Skeletal muscle cell (primary cell): ENCODE measurements around the gene HOXA10.

Source experiments
- DNase-seq: peaks from one replicate; pipeline ENCODE4 v3.0.0-alpha.2; 2010; ENCODE audit warnings: low read depth
- H3K4me3 ChIP-seq: 2 replicates; pipeline ENCODE4 v1.5.1; 2011; ENCODE audit warnings: low read depth, mild to moderate bottlenecking, control low read depth, low read length, moderate library complexity

The HOXA10 gene

DNA sequence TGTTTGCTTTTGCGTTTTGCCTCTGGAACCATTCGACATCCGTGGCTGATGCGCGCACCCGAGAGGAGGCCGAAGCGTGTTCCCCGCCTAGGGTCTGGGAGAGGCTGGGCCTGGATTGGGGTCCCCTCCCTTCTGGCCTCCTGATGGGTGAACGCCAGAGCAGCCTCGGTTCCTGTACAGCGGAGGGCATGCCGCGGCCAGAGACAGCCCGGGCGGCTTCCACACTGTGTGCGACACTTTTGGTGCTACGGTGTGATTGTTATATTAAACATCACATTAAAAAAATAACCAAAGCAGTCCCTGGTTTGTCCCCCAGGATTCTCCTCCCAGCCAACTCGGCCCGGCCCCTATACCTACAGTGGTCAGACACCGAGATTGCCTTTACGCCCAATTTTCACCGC is 14.0 kb downstream of the HOXA10 start:
- no peak for DNase-seq
- peak overlapping the region; percentile 78 for H3K4me3 ChIP-seq

DNA sequence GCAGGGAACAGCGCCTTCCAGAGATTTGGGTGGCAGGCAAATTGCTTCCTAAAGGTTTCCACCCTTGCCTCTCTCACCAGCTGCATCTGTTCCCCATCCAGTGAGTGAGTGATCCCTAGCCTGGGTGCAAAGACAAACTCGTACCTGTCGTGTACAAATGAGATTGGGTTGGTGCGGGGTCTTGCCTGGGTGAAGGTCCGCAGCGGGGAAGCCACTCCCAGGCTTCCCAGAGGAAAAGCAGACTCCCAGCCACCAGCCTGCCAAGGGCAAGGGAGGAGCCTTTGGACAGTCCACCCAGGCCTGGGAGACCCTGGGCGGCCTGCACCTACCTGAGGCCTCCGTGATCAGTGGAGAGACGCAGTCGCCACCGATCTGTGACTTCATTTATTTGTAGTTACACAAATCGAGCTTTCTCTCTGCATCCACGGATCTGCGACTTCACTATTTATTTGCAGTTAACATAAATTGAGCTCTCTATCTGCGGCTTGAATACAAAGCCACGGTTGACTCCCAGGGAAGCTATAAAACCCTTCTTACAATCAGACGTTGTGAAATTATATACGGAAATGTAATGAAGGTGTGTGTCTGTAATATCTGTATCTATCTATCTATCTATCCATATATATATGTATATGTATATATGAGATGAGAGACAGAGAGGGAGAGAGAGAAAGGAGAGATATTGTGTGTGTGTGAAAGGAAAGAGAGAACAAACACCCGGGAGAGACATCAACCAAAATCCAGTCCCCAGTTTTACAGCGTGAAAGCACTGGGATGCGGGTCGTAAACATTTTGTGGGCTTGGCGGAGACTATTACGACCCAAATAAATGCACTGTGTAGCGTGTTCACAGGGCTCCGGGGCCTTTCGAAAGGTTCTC is 14.6 kb downstream of the HOXA10 start:
- peak overlapping the region; percentile 78 for H3K4me3 ChIP-seq

DNA sequence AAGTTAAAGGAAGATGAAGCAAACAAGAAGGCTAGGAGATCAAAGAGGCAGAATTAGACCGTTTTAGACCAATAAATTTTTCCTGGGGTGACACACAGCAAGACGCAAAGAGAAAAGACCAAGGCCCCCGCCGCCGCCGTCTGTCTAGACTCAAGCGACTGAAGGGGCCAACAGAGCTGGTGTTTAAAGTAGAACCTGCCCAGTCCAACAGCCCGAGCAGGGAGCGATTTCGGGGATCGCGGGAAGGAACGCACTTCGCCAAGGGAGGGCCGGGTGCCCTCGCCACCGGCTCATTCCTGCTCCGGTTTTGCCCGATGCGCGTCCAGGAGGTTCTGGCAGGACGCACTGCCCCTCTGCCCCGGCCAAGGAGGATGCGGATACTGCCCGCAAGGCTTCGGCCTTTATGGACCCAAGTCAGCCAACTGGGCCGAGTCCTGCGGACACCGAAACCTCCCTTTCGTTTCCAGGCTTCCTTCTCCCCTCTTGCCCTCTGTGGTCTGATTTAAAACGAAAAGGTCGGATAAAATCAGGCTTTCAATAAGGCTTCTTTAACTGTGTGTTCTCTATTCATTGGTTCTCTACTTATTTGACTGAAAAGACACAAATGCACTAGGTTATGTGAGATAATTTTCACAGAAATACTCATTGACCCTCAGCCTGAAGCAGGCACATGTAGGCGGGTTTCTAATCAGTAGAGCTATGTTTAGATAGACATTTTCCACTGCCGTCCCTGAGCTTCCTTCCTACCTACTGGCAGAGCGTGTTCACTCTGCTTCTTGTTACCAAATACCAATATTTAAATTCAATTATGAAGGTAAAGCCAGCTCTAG is 15.5 kb downstream of the HOXA10 start:
- DNase-seq, result no peak
- H3K4me3 ChIP-seq, result no peak overlapping the region

More for the DNA sequence above, 14.6 kb downstream of the HOXA10 start:
- no peak for DNase-seq

DNA sequence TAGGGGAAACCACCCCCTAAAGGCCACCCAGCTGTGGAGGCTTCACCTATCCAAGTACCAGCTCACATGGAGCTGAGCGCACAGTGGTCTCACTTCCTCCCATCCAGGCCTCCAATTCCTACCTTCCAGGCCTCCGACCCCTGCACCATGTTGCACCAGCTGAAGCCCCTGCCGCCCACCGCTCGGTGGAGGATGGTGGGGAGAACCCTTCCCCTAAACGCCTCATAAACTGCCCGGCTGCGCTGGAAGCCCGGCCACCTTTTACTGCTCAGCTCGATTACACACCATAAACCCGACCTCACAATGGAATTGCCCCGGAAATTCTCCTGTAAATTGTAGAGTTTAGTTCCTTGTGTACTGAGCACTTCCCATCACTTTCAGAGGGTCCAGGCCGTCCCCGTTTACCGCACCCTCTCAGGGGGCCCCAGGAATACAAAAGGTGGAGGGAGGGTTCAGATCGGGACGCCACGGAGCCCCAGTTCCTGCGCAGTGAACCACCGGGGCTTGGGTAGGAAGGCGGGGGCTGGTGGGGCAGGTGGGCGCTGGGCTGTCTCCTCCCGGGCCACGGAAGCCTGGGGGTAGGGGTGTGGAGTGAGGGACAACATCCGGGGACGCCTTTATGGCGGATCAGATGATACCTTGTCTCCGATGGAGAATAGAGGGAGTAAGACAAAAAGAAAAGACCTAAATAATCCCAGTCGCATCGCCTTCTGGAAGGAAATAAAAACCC is 16.3 kb downstream of the HOXA10 start:
- DNase-seq, result no peak
- H3K4me3 ChIP-seq, result no peak overlapping the region

DNA sequence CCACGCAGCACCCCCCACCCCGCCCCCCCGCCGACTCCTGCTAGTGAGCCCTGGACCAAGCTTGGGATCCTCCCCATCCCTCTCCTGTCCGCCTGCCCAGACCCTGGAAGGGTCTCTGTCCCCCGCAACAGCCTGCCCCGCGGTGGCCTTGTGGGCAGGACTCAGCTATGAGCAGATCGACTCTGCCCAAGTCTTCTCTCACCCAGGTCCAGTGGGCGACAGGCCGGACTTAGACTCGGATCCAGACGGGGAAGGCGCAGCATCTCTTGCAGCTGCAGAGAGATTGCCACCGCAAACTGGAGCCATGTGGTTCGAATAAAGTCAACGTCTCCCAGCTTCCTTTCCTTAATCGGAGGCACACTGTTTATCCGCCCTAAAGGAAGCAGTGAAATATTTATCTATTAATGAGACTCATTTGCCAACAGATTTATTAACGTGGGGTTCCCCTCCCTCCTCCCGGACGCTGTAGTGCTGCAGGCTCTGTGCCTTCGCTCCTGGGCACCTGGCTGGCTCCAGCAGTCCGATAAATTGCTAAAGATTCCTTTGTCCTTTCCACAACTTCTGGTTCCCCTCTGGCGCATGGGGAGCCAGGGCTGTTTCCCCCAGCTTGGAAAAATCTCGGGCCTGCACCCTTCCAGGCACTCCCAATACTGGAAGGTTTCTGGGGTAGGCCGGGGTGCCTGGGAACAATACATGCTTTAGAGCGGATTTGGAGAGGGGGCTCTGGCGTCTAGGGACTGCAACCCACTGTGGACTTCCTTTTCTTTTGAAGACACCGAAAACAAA is 17.0 kb downstream of the HOXA10 start:
- peak overlapping the region; percentile 82 for H3K4me3 ChIP-seq

DNA sequence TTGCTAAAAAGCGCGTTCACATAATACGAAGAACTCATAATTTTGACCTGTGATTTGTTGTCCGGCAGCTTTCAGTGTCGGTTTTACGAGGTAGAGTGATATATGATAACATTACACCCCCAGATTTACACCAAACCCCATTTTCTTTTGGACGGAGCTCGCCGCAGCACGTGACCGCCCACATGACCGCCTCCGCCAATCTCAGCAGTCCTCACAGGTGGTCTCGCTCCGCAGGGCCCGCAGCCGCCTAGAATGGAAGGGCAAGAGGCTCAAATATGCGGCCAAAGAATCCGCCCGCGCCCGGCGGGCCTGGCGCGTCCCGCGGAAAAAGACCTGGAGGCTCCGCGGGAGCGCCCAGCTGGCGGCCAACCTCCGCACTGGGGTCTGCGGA is 17.6 kb downstream of the HOXA10 start, which contains the start of gene HOXA7:
Gene HOXA7 (minus strand): TSS at position 168 of the 391 bp plus-strand sequence. CDS start 130 bp downstream, at position 38.
- DNase-seq, result no peak
- H3K4me3 ChIP-seq, result peak within 1 kb of the TSS; percentile 82

More for the DNA sequence above, 17.0 kb downstream of the HOXA10 start:
- no peak for DNase-seq

DNA sequence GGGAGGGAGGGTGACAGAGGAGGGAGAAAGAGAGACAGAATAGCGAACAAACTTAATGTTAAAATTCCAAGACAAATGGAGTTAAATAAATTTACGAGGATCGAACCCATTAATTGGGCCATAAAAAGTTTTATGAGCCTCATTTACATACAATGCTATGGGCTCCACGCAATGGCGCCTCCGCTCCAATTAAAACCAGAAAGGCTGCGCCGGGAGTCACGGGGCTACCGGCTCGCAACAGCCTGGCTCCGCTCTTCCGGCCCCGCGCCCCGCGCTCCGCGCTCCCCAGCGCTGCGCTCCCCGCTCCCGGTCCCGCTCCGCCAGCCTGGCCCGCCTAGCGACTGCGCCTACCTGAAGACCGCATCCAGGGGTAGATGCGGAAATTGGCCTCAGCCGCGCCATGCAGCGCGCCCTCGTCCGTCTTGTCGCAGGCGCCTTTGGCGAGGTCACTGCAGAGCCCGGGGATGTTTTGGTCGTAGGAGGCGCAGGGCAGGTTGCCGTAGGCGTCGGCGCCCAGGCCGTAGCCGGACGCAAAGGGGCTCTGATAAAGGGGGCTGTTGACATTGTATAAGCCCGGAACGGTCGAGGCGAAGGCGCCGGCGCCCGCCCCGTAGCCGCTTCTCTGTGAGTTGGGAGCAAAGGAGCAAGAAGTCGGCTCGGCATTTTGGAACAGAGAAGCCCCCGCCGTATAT is 18.2 kb downstream of the HOXA10 start:
- H3K4me3 ChIP-seq, result peak overlapping the region; percentile 82
- DNase-seq, result no peak

DNA sequence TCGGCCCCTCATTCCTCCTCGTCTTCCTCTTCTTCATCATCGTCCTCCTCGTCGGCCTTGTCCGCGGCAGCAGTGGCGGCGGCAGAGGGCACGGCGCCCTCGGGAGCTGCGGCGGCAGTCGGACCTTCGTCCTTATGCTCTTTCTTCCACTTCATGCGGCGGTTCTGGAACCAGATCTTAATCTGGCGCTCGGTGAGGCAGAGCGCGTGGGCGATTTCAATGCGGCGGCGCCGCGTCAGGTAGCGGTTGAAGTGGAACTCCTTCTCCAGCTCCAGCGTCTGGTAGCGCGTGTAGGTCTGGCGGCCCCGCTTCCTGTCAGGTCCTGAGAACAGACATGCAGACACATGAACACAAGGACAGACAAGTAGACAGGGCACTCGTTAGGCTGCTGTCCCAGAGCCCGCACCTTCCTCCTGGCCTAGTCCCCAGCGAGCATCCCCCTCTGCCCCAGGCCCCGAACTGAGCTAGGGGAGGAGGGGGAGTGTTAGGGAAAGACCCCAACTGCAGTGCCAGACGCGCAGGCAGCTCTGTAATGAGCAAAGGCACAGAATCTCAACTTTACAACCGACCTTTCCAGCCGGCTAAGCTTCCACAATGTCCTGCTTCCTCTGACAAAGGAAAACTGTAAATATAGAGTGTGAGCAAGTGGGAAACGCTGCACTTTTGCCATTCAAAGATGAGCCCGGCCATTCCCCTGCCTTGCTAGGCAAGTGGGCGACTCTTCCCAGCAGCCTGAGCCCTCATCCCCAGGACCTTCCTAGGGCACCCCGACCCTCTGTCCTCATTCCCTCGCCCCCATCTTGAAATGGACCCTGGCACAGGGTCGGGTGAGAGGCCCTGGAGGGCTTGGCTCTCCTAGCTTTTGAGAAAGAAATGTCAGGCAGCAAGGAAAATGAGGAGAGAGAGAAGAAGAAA is 19.0 kb downstream of the HOXA10 start:
- no peak for DNase-seq
- H3K4me3 ChIP-seq, result peak overlapping the region; percentile 82

DNA sequence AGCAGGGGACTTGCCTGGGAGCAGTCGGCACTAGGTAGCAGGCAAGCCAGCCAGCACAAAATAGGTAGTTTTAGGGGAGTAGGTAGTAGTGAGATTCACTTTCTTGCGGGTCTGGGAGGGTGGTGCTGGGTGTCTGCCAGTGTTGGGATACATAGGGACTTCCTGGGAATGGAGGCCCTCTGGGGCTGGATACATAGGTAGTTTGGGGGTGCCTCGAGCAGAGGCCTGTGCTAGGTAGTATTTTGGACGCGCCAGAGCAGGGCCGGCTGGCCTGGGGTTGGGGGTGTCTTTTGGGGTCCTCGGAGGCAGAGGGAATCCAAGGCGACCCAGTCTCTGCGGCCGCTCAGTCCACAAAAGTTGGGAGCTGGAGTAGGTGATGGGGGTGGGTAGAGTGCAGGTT is 19.8 kb downstream of the HOXA10 start:
- H3K4me3 ChIP-seq, result no peak overlapping the region
- DNase-seq, result no peak

DNA sequence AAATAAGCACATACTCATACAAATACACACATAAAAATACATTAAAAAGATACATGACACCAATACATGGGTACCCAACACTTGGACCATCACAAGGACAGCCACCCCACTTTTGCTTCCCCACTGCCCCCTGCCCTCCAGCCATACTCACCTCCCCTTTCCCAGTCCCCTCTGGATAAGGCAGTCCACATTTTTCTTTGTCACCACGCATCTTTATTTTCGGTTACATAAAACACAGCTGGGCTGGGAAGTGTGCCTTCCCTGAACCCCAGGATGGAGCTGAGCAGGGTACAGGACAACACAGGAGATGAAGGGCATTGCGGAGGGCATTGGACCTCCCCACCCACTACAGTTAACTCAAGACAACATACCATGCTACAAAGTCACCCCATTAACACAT is 20.6 kb downstream of the HOXA10 start:
- no peak overlapping the region for H3K4me3 ChIP-seq

DNA sequence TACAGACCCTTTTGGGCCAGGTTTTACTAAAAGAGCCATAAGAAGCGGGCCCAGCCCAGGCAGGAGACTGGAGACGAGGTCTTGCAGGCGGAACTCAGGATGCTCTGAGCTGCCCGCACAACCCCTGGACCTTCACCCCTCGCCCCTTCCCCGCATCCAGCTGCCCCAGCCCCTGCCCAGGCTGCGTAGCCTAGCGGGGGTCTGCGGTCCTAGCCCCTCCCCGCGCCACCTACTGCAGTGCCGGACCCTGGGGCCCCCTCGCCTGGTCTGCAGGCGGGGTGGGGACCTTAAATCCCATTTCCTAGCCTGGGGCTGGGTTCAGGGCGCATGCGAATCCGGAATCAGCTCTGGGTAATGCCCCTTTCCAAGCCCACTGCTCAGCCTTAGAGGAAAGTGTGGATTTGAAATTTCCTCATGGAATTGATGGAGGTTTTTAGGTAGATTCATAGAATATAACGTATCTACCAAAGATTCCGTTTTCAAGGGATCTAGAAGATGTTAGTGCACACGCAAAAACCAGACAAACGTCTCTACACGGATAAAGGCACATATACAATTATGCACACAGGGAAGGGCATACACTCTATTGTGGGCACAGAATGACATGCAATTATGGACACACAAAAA is 21.2 kb downstream of the HOXA10 start:
- peak overlapping the region; percentile 75 for H3K4me3 ChIP-seq
- DNase-seq, result no peak

More for the DNA sequence above, 20.6 kb downstream of the HOXA10 start:
- DNase-seq, result no peak

DNA sequence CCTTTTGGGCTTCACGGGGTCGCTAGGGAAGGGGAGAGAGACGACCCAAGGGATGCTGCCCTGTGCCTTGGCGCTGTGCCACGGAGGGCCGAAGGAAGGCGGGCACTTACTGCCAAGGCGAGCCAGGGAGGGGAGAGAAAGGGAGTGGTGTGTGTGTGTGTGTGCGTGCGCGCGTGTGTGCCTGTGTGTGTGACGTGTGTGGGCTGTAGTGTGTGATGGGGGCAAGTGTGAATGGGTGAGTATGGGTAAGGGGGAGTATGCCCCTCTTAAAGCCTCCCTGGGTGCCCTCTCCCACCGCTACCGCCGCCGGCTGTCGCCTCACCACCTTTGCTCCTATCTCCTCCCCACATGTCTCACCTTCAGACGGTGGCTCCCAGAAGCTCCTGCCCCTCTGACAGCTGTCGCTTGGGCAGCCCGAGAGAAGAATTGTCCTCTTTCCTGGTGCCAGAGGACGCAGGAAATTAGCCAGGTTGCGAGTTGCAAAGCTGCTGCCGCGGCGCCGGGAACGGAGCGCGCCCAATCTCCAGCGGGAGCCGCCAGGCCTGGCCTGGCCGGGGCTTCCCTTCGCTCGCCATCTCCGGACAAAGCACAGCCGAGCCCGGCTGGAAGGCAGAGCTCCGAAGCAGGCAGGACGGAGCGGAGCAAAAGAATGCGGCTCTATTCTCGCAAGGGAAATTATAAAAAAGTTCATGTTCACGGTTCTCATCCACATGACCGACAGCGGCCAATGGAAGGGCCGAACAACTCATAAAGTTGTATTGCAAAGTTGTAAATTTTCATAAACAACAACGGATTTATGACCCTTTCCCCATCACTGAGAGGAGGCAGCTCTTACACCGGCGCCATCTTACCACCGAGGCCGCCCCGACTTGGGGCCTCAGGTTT is 21.9 kb downstream of the HOXA10 start, which contains the start of gene HOXA3:
Gene HOXA3 (minus strand): TSS at position 653 of the 885 bp plus-strand sequence. CDS start 41,943 bp downstream, outside the sequence.
- DNase-seq, result peak; percentile 71
- peak within 1 kb of the TSS; percentile 75 for H3K4me3 ChIP-seq

DNA sequence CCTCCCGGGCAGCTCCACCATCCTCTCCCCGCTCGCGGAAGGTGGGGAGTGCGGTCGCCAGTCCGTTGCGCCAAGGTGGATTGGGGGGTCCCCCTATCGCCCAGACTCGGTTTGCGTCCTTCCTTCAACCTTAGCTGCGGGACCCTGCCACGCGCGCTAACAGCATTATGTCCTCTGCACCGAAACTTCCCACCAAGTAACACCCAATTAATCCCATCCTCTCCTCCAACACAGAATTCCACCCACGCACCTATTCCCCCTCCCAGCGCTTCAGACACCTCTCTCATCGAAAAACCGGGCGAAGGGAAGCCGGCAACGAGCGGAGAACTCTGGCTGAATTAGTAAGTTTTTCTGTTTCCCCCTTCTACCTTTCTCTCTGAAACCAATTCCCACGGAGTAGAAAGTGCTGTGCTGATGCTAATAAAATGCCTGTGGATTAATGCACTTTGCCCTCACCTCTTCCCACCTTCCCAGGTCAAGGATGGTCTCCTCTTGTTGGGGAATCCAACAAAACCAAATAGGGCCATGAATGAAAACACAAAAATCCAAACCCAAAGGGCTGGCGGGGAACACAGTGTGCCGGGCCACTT is 22.7 kb downstream of the HOXA10 start:
- no peak for DNase-seq
- peak overlapping the region; percentile 75 for H3K4me3 ChIP-seq

DNA sequence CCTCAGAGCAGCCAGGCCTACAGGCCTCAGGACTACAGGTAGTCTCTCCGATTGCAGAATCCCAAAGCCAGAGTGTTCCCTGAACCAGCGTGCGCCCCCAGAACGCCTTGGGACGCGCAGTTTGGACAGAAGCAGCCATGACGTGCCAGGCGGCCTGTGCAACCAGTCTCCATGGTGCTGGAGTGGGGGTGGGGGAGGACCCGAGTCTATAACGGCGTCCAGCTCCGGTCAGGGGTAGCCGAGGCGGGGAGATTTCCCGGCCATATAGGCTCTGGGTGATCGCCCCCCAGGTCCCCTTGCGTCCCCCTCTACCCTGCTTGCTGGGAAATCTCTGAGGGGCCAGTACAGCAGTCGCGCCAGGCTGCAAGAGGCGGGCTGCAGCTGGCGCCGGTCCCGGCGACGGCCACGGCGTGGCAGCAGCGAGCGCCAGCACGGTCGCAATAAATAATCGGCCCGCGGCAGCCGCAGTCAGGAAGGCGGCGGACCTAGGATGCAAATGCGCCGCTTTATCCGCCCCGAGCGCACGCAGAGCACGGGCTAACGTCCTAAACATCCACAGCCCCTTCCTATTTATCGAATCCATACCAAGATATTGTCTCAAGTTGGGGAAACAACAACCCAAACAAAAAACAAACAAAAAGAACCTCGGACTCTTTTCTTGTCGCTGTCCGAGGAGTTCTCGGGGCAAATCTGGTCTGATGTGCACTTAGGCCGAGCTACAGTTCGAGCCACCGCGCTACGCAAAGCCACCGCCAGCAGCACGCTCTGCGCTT is 23.4 kb downstream of the HOXA10 start:
- DNase-seq, result no peak

More for the DNA sequence above, 23.4 kb downstream of the HOXA10 start:
- H3K4me3 ChIP-seq, result peak overlapping the region; percentile 75
